GM21381 (cell line): ENCODE measurements around the gene RAB43.
"Not testable (repeated sequence)": the region's sequence is repeated elsewhere in the genome, so short reads cannot be mapped to it uniquely, and the experiment has no call there.

Source experiments
- ATAC-seq: cut with Tn5 transposase; IDR thresholded peaks from one replicate; pipeline ENCODE4 v1.9.1; 2021; ENCODE audit warnings: mild to moderate bottlenecking, moderate library complexity; ENCODE audit not compliant: unreplicated experiment

RAB43 gene

GRCh38 chr3:129100274-129100673 lies 21.3 kb downstream of the RAB43 start:
- ATAC-seq = no peak

GRCh38 chr3:129095285-129095684 lies 26.3 kb downstream of the RAB43 start:
- ATAC-seq = no peak

GRCh38 chr3:129088312-129088711 lies 33.3 kb downstream of the RAB43 start:
- ATAC-seq = not testable (repeated sequence)

- ATAC-seq = peak; percentile 48
Measured at GRCh38 chr3:129087904-129088303, 33.7 kb downstream of the RAB43 start.

- no peak for ATAC-seq
Measured at GRCh38 chr3:129087138-129087702, 34.4 kb downstream of the RAB43 start.

- no peak for ATAC-seq
Measured at GRCh38 chr3:129085818-129086217, 35.8 kb downstream of the RAB43 start.

- ATAC-seq = no peak
Measured at GRCh38 chr3:129085165-129085715, 36.4 kb downstream of the RAB43 start.

GRCh38 chr3:129084501-129084900 lies 37.1 kb downstream of the RAB43 start:
- no peak for ATAC-seq

- ATAC-seq = no peak
Measured at GRCh38 chr3:129082026-129082425, 39.6 kb downstream of the RAB43 start.

GRCh38 chr3:129081503-129081902 lies 40.1 kb downstream of the RAB43 start:
- ATAC-seq = no peak

- no peak for ATAC-seq
Measured at GRCh38 chr3:129078510-129078909, 43.1 kb downstream of the RAB43 start.

- no peak for ATAC-seq
Measured at GRCh38 chr3:129077222-129077621, 44.4 kb downstream of the RAB43 start.

GRCh38 chr3:129070086-129070885 lies 51.3 kb downstream of the RAB43 start:
- ATAC-seq = no peak

GRCh38 chr3:129069313-129070085 lies 52.1 kb downstream of the RAB43 start:
- ATAC-seq = not testable (repeated sequence)

- ATAC-seq = no peak
Measured at GRCh38 chr3:129068291-129068886, 53.2 kb downstream of the RAB43 start.

- ATAC-seq = not testable (repeated sequence)
Measured at GRCh38 chr3:129067719-129068118, 53.9 kb downstream of the RAB43 start.

- ATAC-seq = no peak
Measured at GRCh38 chr3:129065720-129066073, 55.9 kb downstream of the RAB43 start.

GRCh38 chr3:129065016-129065719 lies 56.4 kb downstream of the RAB43 start:
- no peak for ATAC-seq

GRCh38 chr3:129063841-129064482 lies 57.6 kb downstream of the RAB43 start:
- no peak for ATAC-seq

GRCh38 chr3:129063091-129063640 lies 58.4 kb downstream of the RAB43 start:
- ATAC-seq = no peak
